Uterus (tissue), 4 donors: Measurements from ENCODE around the gene SEZ6. TPM values are rescaled to one million over a fixed set of nuclear protein-coding genes. Genes with fewer than 3 reads are reported as not detected.

Experiments used
- DNase-seq, 2 donors: peaks; one replicate each; pipeline ENCODE4 v3.0.0-alpha.2; 2019 to 2020
- H3K27ac ChIP-seq, 2 donors: fragments of 200-600 bp; sonication (generic); 1 replicate in 1 of 2; 2 replicates in 1 of 2; pipeline ENCODE4 v1.5.1; 2016 to 2018
- H3K27me3 ChIP-seq, 2 donors: fragments of 200-600 bp; sonication (generic); one replicate each; pipeline ENCODE4 v1.5.1; 2018 to 2019; ENCODE audit warnings: control low read depth in 1 of 2
- H3K36me3 ChIP-seq, 2 donors: fragments of 200-600 bp; sonication (generic); one replicate each; pipeline ENCODE4 v1.5.1; 2019; ENCODE audit warnings: control low read depth in 1 of 2
- H3K4me1 ChIP-seq, 2 donors: fragments of 200-600 bp; sonication (generic); one replicate each; pipeline ENCODE4 v1.5.1; 2018 to 2019; ENCODE audit warnings: control low read depth in 1 of 2
- H3K4me3 ChIP-seq, 2 donors: fragments of 200-600 bp; sonication (generic); 1 replicate in 1 of 2; 2 replicates in 1 of 2; pipeline ENCODE4 v1.5.1; 2018 to 2019; ENCODE audit warnings: mild to moderate bottlenecking in 1 of 2
- H3K9me3 ChIP-seq, 2 donors: fragments of 200-600 bp; sonication (generic); one replicate each; pipeline ENCODE4 v1.5.1; 2019; ENCODE audit warnings: control low read depth in 1 of 2
- POLR2A ChIP-seq, 2 donors: fragments of 450-650 bp; IDR thresholded peaks; one replicate each; pipeline ENCODE4 v1.6.1; 2016; ENCODE audit warnings: antibody characterized with exemption in 2 of 2, mild to moderate bottlenecking in 1 of 2, moderate library complexity in 1 of 2
- intact Hi-C: fragments of 100-400 bp; cut with DNase I; formaldehyde crosslinking; loops from one replicate; pipeline ENCODE4 v1.15.1; 2023; ENCODE audit warnings: low total_unique reads
- total RNA-seq, 4 donors: library from RNA; depleted of rRNA in 3 of 4; stranded (reverse); fragments of >200 nt in 3 of 4; gene quantifications; one replicate each; pipeline versions ENCODE4 v1.1.0 to v1.2.4, GENCODE V29; 2014 to 2023
- TF ChIP-seq, protein P1 (sequence below), 4 experiments: fragments of 200-600 bp in 2 of 4; fragments of 450-650 bp in 2 of 4; sonication (generic) in 2 of 4; IDR thresholded peaks; one replicate each; pipeline ENCODE4 v1.5.1; 2016 to 2019; ENCODE audit warnings: antibody characterized with exemption in 4 of 4, mild to moderate bottlenecking in 2 of 4, moderate library complexity in 1 of 4
- donor health status: DM: yes; HTN: yes; CAD: no.

The SEZ6 gene
- total RNA-seq, 4 donors from 2014 or later = 0.07 TPM; not detected in 3

GRCh38 chr17:28957277-28957991, 48.4 kb downstream of the SEZ6 start:
- intact Hi-C loops = no loop called here
- DNase-seq = no peak
- Histone ChIP-seq H3K4me3 (no peak overlapping the region), H3K27me3 (no peaks in the 10 kb centered on the region), H3K9me3 (no peaks in the 10 kb centered on the region), H3K27ac (no peak overlapping the region), H3K4me1 (no peaks in the 10 kb centered on the region), H3K36me3 (no peaks in the 10 kb centered on the region)
- TF ChIP-seq, protein P1, sequence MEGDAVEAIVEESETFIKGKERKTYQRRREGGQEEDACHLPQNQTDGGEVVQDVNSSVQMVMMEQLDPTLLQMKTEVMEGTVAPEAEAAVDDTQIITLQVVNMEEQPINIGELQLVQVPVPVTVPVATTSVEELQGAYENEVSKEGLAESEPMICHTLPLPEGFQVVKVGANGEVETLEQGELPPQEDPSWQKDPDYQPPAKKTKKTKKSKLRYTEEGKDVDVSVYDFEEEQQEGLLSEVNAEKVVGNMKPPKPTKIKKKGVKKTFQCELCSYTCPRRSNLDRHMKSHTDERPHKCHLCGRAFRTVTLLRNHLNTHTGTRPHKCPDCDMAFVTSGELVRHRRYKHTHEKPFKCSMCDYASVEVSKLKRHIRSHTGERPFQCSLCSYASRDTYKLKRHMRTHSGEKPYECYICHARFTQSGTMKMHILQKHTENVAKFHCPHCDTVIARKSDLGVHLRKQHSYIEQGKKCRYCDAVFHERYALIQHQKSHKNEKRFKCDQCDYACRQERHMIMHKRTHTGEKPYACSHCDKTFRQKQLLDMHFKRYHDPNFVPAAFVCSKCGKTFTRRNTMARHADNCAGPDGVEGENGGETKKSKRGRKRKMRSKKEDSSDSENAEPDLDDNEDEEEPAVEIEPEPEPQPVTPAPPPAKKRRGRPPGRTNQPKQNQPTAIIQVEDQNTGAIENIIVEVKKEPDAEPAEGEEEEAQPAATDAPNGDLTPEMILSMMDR (IDR thresholded peaks at IDR 0.05) = no peak
- no peak for TF ChIP-seq POLR2A (IDR thresholded peaks at IDR 0.05)

DNA sequence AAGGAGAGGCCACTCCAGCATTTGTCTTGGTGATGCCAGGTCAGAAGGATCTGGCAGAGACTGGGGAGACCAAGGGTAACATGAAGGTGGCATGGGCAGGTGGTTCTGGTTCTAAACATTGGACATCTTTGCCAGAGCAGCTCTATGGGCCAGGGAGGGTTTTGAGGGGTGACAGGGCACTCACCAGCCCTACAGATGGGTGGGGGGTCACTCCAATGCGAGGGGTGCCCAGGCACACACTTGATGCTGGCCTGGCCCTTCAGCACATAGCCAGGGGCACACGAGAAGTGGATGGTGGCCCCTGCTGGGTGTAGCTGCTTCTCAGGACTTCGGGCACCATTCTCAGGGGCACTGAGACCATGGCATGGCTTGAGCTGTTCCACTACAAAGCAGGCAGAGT, 49.0 kb downstream of the SEZ6 start:
- TF ChIP-seq POLR2A (IDR thresholded peaks at IDR 0.05) = no peak
- TF ChIP-seq, protein P1 (IDR thresholded peaks at IDR 0.05) = no peak
- no peak for DNase-seq
- intact Hi-C loops = no loop called here

DNA sequence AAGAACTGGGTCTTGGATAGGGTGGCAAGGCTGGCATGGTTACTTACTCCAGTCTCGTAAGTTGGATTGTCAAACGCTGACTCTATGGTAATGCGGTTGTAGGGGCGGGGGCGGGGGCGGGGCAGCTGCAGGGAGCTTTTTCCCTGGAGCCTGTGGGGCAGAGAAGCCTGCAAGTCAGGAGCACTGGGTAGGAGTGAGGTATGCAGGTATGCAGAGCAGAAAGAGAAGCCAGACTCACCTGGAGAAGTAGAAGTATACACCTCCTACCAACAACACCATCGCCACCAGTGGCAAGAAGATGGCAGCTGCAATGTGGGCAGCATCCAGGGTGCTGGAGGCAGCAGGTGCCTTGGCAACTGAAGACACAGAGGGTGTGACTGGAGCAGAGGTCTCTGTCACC, 49.7 kb downstream of the SEZ6 start:
- Histone ChIP-seq H3K4me3 (no peak overlapping the region), H3K36me3 (no peaks in the 10 kb centered on the region), H3K4me1 (no peaks in the 10 kb centered on the region), H3K9me3 (no peaks in the 10 kb centered on the region), H3K27ac (no peak overlapping the region), H3K27me3 (no peaks in the 10 kb centered on the region)
- intact Hi-C loops = no loop called here
- no peak for DNase-seq
- TF ChIP-seq, protein P1 (IDR thresholded peaks at IDR 0.05) = no peak
- no peak for TF ChIP-seq POLR2A (IDR thresholded peaks at IDR 0.05)

More for the DNA sequence above, 49.0 kb downstream of the SEZ6 start:
- Histone ChIP-seq H3K36me3 (no peaks in the 10 kb centered on the region), H3K4me3 (no peak overlapping the region), H3K9me3 (no peaks in the 10 kb centered on the region), H3K27me3 (no peaks in the 10 kb centered on the region), H3K27ac (no peak overlapping the region), H3K4me1 (no peaks in the 10 kb centered on the region)

DNA sequence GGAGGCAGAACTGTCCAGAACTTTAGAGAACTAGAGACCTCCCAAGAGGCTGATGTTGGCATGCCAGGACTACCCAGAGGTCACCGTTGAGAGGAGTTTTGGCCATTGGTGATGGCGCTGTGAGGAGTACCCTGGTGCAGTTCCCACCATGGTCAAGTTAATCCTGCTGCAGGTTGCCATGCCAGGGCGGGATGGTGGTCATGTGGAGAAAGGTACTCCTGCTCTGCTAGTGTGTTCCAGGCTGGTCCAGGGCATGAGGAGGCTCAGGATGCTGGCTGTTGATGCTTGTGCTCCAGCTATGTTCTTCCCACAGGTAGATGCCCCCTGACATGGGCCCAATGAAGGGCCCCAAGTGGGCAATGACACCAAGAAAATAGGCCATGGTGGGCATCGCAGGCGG, 50.4 kb downstream of the SEZ6 start:
- H3K36me3 ChIP-seq = no peaks in the 10 kb centered on the region
- no peak for DNase-seq
- no peak overlapping the region for H3K4me3 ChIP-seq
- H3K27me3 ChIP-seq = no peaks in the 10 kb centered on the region
- intact Hi-C loops = no loop called here
- TF ChIP-seq, protein P1 (IDR thresholded peaks at IDR 0.05) = no peak
- TF ChIP-seq POLR2A (IDR thresholded peaks at IDR 0.05) = no peak
- no peak overlapping the region for H3K27ac ChIP-seq
- H3K9me3 ChIP-seq = no peaks in the 10 kb centered on the region
- no peaks in the 10 kb centered on the region for H3K4me1 ChIP-seq

DNA sequence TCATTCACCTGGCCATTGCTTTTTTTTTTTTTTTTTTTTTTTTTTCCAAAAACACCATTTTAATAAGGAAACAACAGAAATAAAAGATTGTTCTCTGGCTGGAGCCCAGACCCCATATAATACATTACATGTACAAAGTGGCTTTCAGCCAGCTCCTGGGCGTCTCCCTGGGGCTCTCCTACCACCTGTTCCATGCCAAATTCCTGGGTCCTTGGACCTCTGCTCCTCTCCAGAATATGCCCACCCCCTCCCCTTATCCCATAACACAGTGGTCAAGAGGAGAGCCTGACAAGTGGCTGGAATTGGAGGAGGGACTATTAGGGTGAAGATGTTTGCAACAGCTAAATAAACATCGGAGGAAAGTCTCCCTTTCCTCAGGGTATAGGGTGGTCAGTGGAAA, 50.9 kb downstream of the SEZ6 start:
- Histone ChIP-seq H3K4me1 (no peaks in the 10 kb centered on the region), H3K27ac (no peak overlapping the region), H3K27me3 (no peaks in the 10 kb centered on the region), H3K4me3 (no peak overlapping the region), H3K9me3 (no peaks in the 10 kb centered on the region), H3K36me3 (no peaks in the 10 kb centered on the region)
- no peak for DNase-seq
- TF ChIP-seq, protein P1 (IDR thresholded peaks at IDR 0.05) = no peak
- TF ChIP-seq POLR2A (IDR thresholded peaks at IDR 0.05) = no peak
- intact Hi-C loops = loop anchor here (5.0 kb wide), 1 partner anchor 53 kb away; the partner anchor contains the start of gene DHRS13
